Neural progenitor cell (in vitro differentiated cells): ENCODE measurements around the gene CPB2. TPM values are rescaled to one million over a fixed set of nuclear protein-coding genes. Genes with fewer than 3 reads are reported as not detected.

Source experiments
- DNase-seq: peaks from one replicate; pipeline ENCODE4 v3.0.0-alpha.2; 2016; ENCODE audit warnings: low spot score
- H2AFZ ChIP-seq: fragments of 200-600 bp; sonication (generic); replicated peaks from 2 replicates; pipeline ENCODE4 v1.6.1; 2016; ENCODE audit warnings: antibody characterized with exemption
- H3F3A ChIP-seq: fragments of 200-600 bp; sonication (generic); 2 replicates; pipeline ENCODE4 v1.6.1; 2016; ENCODE audit warnings: antibody characterized with exemption, low read depth
- H3K27ac ChIP-seq: fragments of 200-600 bp; sonication (generic); 2 replicates; pipeline ENCODE4 v1.5.1; 2016; ENCODE audit warnings: mild to moderate bottlenecking
- H3K27me3 ChIP-seq: fragments of 200-600 bp; sonication (generic); 2 replicates; pipeline ENCODE4 v1.6.1; 2016; ENCODE audit warnings: mild to moderate bottlenecking, moderate library complexity
- H3K36me3 ChIP-seq: fragments of 200-600 bp; sonication (generic); 2 replicates; pipeline ENCODE4 v1.5.1; 2016
- H3K4me1 ChIP-seq: fragments of 200-600 bp; sonication (generic); 2 replicates; pipeline ENCODE4 v1.6.1; 2016; ENCODE audit warnings: mixed run types
- H3K4me2 ChIP-seq: fragments of 200-600 bp; sonication (generic); 2 replicates; pipeline ENCODE4 v1.6.1; 2016
- H3K4me3 ChIP-seq: fragments of 200-600 bp; sonication (generic); 2 replicates; pipeline ENCODE4 v1.5.1; 2016
- H3K79me2 ChIP-seq: fragments of 200-600 bp; sonication (generic); 2 replicates; pipeline ENCODE4 v1.6.1; 2016; ENCODE audit warnings: low read depth
- H3K9ac ChIP-seq: fragments of 200-600 bp; sonication (generic); 2 replicates; pipeline ENCODE4 v1.6.1; 2016
- H3K9me3 ChIP-seq: fragments of 200-600 bp; sonication (generic); 2 replicates; pipeline ENCODE4 v1.5.1; 2016; ENCODE audit warnings: low read depth
- H4K20me1 ChIP-seq: fragments of 200-600 bp; sonication (generic); 2 replicates; pipeline ENCODE4 v1.6.1; 2016; ENCODE audit warnings: low read depth
- H3K27ac Mint-ChIP-seq: 3 replicates; pipeline ENCODE4 v1.8.0; 2021; ENCODE audit warnings: mixed read lengths
- H3K27me3 Mint-ChIP-seq: 2 replicates; pipeline ENCODE4 v1.8.0; 2022; ENCODE audit warnings: low read depth, mild to moderate bottlenecking, inconsistent platforms, moderate library complexity, mixed read lengths; ENCODE audit not compliant: insufficient read depth
- H3K36me3 Mint-ChIP-seq: 3 replicates; pipeline ENCODE4 v1.8.0; 2021; ENCODE audit warnings: mixed read lengths
- H3K4me1 Mint-ChIP-seq: 3 replicates; pipeline ENCODE4 v1.8.0; 2021; ENCODE audit warnings: mixed read lengths
- H3K4me3 Mint-ChIP-seq: 3 replicates; pipeline ENCODE4 v1.8.0; 2021; ENCODE audit warnings: mild to moderate bottlenecking, moderate library complexity, mixed read lengths
- H3K9me3 Mint-ChIP-seq: 3 replicates; pipeline ENCODE4 v1.8.0; 2020; ENCODE audit warnings: mixed read lengths
- EZH2 ChIP-seq: fragments of 200-600 bp; sonication (generic); IDR thresholded peaks from 2 replicates; pipeline ENCODE4 v1.6.1; 2017; ENCODE audit warnings: antibody characterized with exemption, mild to moderate bottlenecking, moderate library complexity
- EZH2phosphoT487 ChIP-seq: fragments of 200-600 bp; sonication (generic); IDR thresholded peaks from 2 replicates; pipeline ENCODE4 v1.6.1; 2017; ENCODE audit warnings: antibody characterized with exemption
- total RNA-seq: library from RNA; depleted of rRNA; stranded (reverse); fragments of >200 nt; gene quantifications from 2 replicates; pipeline ENCODE4 v1.2.3, GENCODE V29; 2015; ENCODE audit warnings: low replicate concordance
- TF ChIP-seq, protein P1 (sequence below): fragments of 200-600 bp; sonication (generic); IDR thresholded peaks from 2 replicates; pipeline ENCODE4 v1.5.1; 2017; ENCODE audit warnings: antibody characterized with exemption, mild to moderate bottlenecking

CPB2 gene
- total RNA-seq, 1 donor from 2014 or later = not detected

DNA sequence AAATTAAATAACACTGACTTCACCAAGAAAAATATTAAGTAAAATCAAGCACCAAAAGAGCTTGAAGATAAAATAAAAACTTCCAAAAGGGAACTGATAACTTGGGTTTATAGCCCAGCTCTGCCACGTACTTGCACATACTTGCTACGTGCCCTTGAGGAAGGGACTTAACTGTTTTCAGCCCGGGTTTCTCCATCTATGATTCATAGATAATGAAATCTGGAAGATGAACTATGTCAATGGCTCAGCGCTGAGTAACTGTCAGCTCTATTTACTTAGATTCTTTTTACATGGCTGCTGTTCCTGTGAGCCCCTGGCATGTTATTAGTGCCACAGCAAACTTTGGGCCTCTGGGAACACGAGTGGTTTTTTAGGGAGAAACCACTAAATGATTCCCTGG is 42.6 kb downstream of the CPB2 start:
- H3K4me3 ChIP-seq = no peak overlapping the region
- no peak overlapping the region for H2AFZ ChIP-seq
- TF ChIP-seq EZH2phosphoT487 (no peak), EZH2 (no peak)
- TF ChIP-seq, protein P1, sequence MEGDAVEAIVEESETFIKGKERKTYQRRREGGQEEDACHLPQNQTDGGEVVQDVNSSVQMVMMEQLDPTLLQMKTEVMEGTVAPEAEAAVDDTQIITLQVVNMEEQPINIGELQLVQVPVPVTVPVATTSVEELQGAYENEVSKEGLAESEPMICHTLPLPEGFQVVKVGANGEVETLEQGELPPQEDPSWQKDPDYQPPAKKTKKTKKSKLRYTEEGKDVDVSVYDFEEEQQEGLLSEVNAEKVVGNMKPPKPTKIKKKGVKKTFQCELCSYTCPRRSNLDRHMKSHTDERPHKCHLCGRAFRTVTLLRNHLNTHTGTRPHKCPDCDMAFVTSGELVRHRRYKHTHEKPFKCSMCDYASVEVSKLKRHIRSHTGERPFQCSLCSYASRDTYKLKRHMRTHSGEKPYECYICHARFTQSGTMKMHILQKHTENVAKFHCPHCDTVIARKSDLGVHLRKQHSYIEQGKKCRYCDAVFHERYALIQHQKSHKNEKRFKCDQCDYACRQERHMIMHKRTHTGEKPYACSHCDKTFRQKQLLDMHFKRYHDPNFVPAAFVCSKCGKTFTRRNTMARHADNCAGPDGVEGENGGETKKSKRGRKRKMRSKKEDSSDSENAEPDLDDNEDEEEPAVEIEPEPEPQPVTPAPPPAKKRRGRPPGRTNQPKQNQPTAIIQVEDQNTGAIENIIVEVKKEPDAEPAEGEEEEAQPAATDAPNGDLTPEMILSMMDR = no peak
- no peaks in the 10 kb centered on the region for H3K36me3 ChIP-seq
- H3F3A ChIP-seq = peaks cover 6% of the 10 kb centered on the region
- Mint-ChIP-seq H3K27me3 (no peaks in the 10 kb centered on the region), H3K9me3 (no peaks in the 10 kb centered on the region), H3K4me1 (no peaks in the 10 kb centered on the region), H3K4me3 (no peak overlapping the region), H3K36me3 (no peaks in the 10 kb centered on the region), H3K27ac (no peak overlapping the region)
- H3K79me2 ChIP-seq = no peaks in the 10 kb centered on the region
- no peaks in the 10 kb centered on the region for H3K9me3 ChIP-seq
- no peak for DNase-seq
- H4K20me1 ChIP-seq = no peaks in the 10 kb centered on the region
- peaks cover 10% of the 10 kb centered on the region for H3K4me1 ChIP-seq
- H3K4me2 ChIP-seq = no peak overlapping the region
- H3K27me3 ChIP-seq = no peaks in the 10 kb centered on the region
- no peak overlapping the region for H3K27ac ChIP-seq
- H3K9ac ChIP-seq = no peak overlapping the region

DNA sequence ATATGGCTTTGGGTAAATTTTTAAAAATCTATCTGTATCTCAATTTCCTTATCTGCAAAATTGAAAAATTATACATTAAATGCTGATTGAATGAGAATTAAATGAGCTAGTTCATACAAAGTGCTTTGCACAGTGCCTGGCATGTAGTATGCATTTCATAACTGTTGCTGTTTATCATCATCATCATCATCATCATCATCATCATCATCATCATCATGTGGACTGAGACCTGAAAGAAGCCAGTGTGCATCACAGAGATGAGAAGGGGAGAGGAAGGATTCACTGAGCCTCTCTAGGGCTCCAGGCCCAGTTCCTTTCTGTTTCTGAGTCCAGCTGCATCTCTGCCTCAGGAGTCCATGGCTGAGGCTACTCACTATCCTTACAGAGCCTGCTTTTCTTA is 45.4 kb downstream of the CPB2 start:
- Mint-ChIP-seq H3K4me3 (no peak overlapping the region), H3K27ac (no peak overlapping the region), H3K36me3 (no peaks in the 10 kb centered on the region), H3K27me3 (no peaks in the 10 kb centered on the region), H3K9me3 (no peaks in the 10 kb centered on the region), H3K4me1 (peaks cover 2% of the 10 kb centered on the region)
- Histone ChIP-seq H3K27me3 (no peaks in the 10 kb centered on the region), H3K79me2 (no peaks in the 10 kb centered on the region), H3K4me3 (no peak overlapping the region), H3K36me3 (no peaks in the 10 kb centered on the region), H3K27ac (no peak overlapping the region), H3K9ac (no peak overlapping the region), H4K20me1 (no peaks in the 10 kb centered on the region), H3F3A (peaks cover 6% of the 10 kb centered on the region), H3K4me1 (peaks cover 13% of the 10 kb centered on the region), H2AFZ (no peak overlapping the region), H3K4me2 (no peak overlapping the region), H3K9me3 (no peaks in the 10 kb centered on the region)
- no peak for TF ChIP-seq EZH2phosphoT487
- TF ChIP-seq, protein P1 = no peak
- no peak for TF ChIP-seq EZH2
- no peak for DNase-seq

DNA sequence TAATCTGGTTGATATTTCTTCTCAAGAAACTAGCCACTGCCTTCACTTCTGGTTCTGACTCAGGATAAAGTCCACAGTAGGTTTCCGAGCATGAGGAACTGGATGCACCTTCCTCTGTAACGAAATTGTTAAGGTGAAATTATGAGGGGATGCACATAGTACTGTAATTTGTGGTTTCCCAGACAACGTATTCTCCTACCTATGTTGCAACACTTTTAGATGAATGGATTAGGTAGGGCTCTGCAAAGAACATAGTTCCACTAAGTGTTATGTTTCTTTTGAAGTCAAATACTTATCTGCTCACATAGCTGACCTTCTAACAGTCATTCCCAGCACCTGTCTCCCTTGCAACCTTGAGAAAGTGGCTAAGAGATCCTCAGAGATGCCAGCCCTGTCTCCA is 46.6 kb downstream of the CPB2 start:
- no peak overlapping the region for H3K4me2 ChIP-seq
- no peak overlapping the region for H3K9ac ChIP-seq
- Mint-ChIP-seq H3K4me3 (no peak overlapping the region), H3K27ac (no peak overlapping the region), H3K36me3 (no peaks in the 10 kb centered on the region), H3K9me3 (no peaks in the 10 kb centered on the region), H3K27me3 (no peaks in the 10 kb centered on the region), H3K4me1 (peaks cover 10% of the 10 kb centered on the region)
- H3K4me1 ChIP-seq = peaks cover 17% of the 10 kb centered on the region
- no peak for DNase-seq
- peaks cover 6% of the 10 kb centered on the region for H3F3A ChIP-seq
- H3K27me3 ChIP-seq = peaks cover 10% of the 10 kb centered on the region
- no peak overlapping the region for H2AFZ ChIP-seq
- no peaks in the 10 kb centered on the region for H3K36me3 ChIP-seq
- no peaks in the 10 kb centered on the region for H3K79me2 ChIP-seq
- no peak for TF ChIP-seq EZH2
- TF ChIP-seq, protein P1 = no peak
- no peak for TF ChIP-seq EZH2phosphoT487
- H3K9me3 ChIP-seq = no peaks in the 10 kb centered on the region
- no peak overlapping the region for H3K27ac ChIP-seq
- no peaks in the 10 kb centered on the region for H4K20me1 ChIP-seq
- H3K4me3 ChIP-seq = no peak overlapping the region
